Skeletal muscle cell (primary cell): ENCODE results near the gene RIOK1.
"Not testable (repeated sequence)": the region's sequence is repeated elsewhere in the genome, so short reads cannot be mapped to it uniquely, and the experiment has no call there.

ENCODE experiments used
- DNase-seq: peaks from one replicate; pipeline ENCODE4 v3.0.0-alpha.2; 2010; ENCODE audit warnings: low read depth
- H3K4me3 ChIP-seq: 2 replicates; pipeline ENCODE4 v1.5.1; 2011; ENCODE audit warnings: low read depth, mild to moderate bottlenecking, control low read depth, low read length, moderate library complexity

RIOK1 gene

GRCh38 chr6:7389451-7390225, at the start of gene RIOK1, which contains the start of gene CAGE1:
RIOK1 (plus strand) TSS chr6:7389808; CDS start chr6:7390003, 195 bp downstream.
CAGE1 (minus strand) TSS chr6:7389742; CDS start chr6:7387173, 2,569 bp downstream.
- peak within 1 kb of the TSS; percentile 87 for H3K4me3 ChIP-seq
- DNase-seq, result peak; percentile 81

GRCh38 chr6:7341271-7341670, 48.3 kb upstream of the RIOK1 start:
- no peak overlapping the region for H3K4me3 ChIP-seq
- DNase-seq, result no peak

- DNase-seq, result no peak
- no peak overlapping the region for H3K4me3 ChIP-seq
Measured at GRCh38 chr6:7341989-7342742, 47.4 kb upstream of the RIOK1 start.

- no peak for DNase-seq
- H3K4me3 ChIP-seq, result no peak overlapping the region
Measured at GRCh38 chr6:7343546-7344475, 45.8 kb upstream of the RIOK1 start.

- DNase-seq, H3K4me3 ChIP-seq: not testable (repeated sequence)
Measured at GRCh38 chr6:7344773-7345450, 44.7 kb upstream of the RIOK1 start.

GRCh38 chr6:7347551-7347997, 42.0 kb upstream of the RIOK1 start:
- not testable (repeated sequence) for DNase-seq, H3K4me3 ChIP-seq

- H3K4me3 ChIP-seq, DNase-seq: not testable (repeated sequence)
Measured at GRCh38 chr6:7350591-7350990, 39.0 kb upstream of the RIOK1 start.

GRCh38 chr6:7351916-7352315, 37.7 kb upstream of the RIOK1 start:
- not testable (repeated sequence) for DNase-seq, H3K4me3 ChIP-seq

- DNase-seq, result no peak
Measured at GRCh38 chr6:7367408-7367807, 22.2 kb upstream of the RIOK1 start.

GRCh38 chr6:7373739-7374138, 15.9 kb upstream of the RIOK1 start:
- no peak for DNase-seq
- no peak overlapping the region for H3K4me3 ChIP-seq

More at GRCh38 chr6:7367408-7367807, 22.2 kb upstream of the RIOK1 start:
- H3K4me3 ChIP-seq, result no peak overlapping the region

- no peak for DNase-seq
- no peak overlapping the region for H3K4me3 ChIP-seq
Measured at GRCh38 chr6:7377961-7378360, 11.6 kb upstream of the RIOK1 start.

- H3K4me3 ChIP-seq, result no peak overlapping the region
- DNase-seq, result no peak
Measured at GRCh38 chr6:7378740-7379139, 10.9 kb upstream of the RIOK1 start.

GRCh38 chr6:7381092-7381491, 8.5 kb upstream of the RIOK1 start:
- no peak overlapping the region for H3K4me3 ChIP-seq
- no peak for DNase-seq

GRCh38 chr6:7389162-7389450, 502 bp upstream of the RIOK1 start:
- DNase-seq, result peak; percentile 6
- peak overlapping the region; percentile 87 for H3K4me3 ChIP-seq

- H3K4me3 ChIP-seq, result peak overlapping the region; percentile 87
- no peak for DNase-seq
Measured at GRCh38 chr6:7390226-7390878, 744 bp downstream of the RIOK1 start.

GRCh38 chr6:7391151-7391550, 1.5 kb downstream of the RIOK1 start:
- DNase-seq, result no peak
- H3K4me3 ChIP-seq, result no peak overlapping the region

GRCh38 chr6:7392402-7392801, 2.8 kb downstream of the RIOK1 start:
- H3K4me3 ChIP-seq, result no peak overlapping the region
- DNase-seq, result no peak

GRCh38 chr6:7401075-7401474, 11.5 kb downstream of the RIOK1 start:
- DNase-seq, result peak; percentile 22
- no peak overlapping the region for H3K4me3 ChIP-seq

- no peak for DNase-seq
- no peak overlapping the region for H3K4me3 ChIP-seq
Measured at GRCh38 chr6:7402716-7403115, 13.1 kb downstream of the RIOK1 start.
